KMS-11 (cell line): Measurements from ENCODE around the gene CDC5L.

ENCODE experiments used
- H2AFZ ChIP-seq: fragments of 200-600 bp; sonication (generic); 2 replicates; pipeline ENCODE4 v1.6.1; 2016; ENCODE audit warnings: antibody characterized with exemption, mixed run types, low read depth
- H3K27ac ChIP-seq: fragments of 200-600 bp; sonication (generic); 2 replicates; pipeline ENCODE4 v1.6.1; 2016; ENCODE audit warnings: mild to moderate bottlenecking, mixed run types
- H3K27me3 ChIP-seq: fragments of 200-600 bp; sonication (generic); 2 replicates; pipeline ENCODE4 v1.6.1; 2017; ENCODE audit warnings: mild to moderate bottlenecking, low read depth, mixed run types, moderate library complexity; ENCODE audit not compliant: insufficient read depth
- H3K36me3 ChIP-seq: fragments of 200-600 bp; sonication (generic); 2 replicates; pipeline ENCODE4 v1.6.1; 2017; ENCODE audit warnings: mild to moderate bottlenecking, mixed run types; ENCODE audit not compliant: insufficient read depth
- H3K4me1 ChIP-seq: fragments of 200-600 bp; sonication (generic); 2 replicates; pipeline ENCODE4 v1.6.1; 2016; ENCODE audit warnings: mild to moderate bottlenecking, low read depth, mixed run types; ENCODE audit not compliant: poor library complexity, severe bottlenecking
- H3K4me2 ChIP-seq: fragments of 200-600 bp; sonication (generic); 2 replicates; pipeline ENCODE4 v1.7.0; 2016; ENCODE audit warnings: mild to moderate bottlenecking, mixed run types
- H3K4me3 ChIP-seq: fragments of 200-600 bp; sonication (generic); IDR thresholded peaks from 2 replicates; pipeline ENCODE4 v1.6.1; 2017; ENCODE audit warnings: low read depth, low read length, mixed read lengths; ENCODE audit not compliant: insufficient read depth
- H3K79me2 ChIP-seq: fragments of 200-600 bp; sonication (generic); 2 replicates; pipeline ENCODE4 v1.6.1; 2016; ENCODE audit warnings: low read depth, mixed run types; ENCODE audit not compliant: insufficient read depth
- H3K9ac ChIP-seq: fragments of 200-600 bp; sonication (generic); 2 replicates; pipeline ENCODE4 v1.6.1; 2016; ENCODE audit warnings: mild to moderate bottlenecking, mixed run types
- H4K20me1 ChIP-seq: fragments of 200-600 bp; sonication (generic); 2 replicates; pipeline ENCODE4 v1.6.1; 2016; ENCODE audit warnings: mild to moderate bottlenecking, mixed run types; ENCODE audit not compliant: insufficient read depth
- CTCF ChIP-seq: fragments of 200-600 bp; sonication (generic); conservative IDR thresholded peaks from 2 replicates; pipeline ENCODE4 v1.6.1; 2017; ENCODE audit warnings: low read depth, mild to moderate bottlenecking, antibody characterized with exemption, low read length, moderate library complexity, mixed read lengths

CDC5L gene

GRCh38 chr6:44375071-44375470 is 12.4 kb upstream of the CDC5L start:
- H2AFZ ChIP-seq = no peak overlapping the region
- H3K4me3 ChIP-seq = no peak overlapping the region
- no peak overlapping the region for H3K27ac ChIP-seq
- H3K36me3 ChIP-seq = no peaks in the 10 kb centered on the region
- H3K27me3 ChIP-seq = no peaks in the 10 kb centered on the region
- no peak for TF ChIP-seq CTCF
- H3K4me2 ChIP-seq = no peak overlapping the region
- H3K4me1 ChIP-seq = peaks cover 5% of the 10 kb centered on the region
- H4K20me1 ChIP-seq = no peaks in the 10 kb centered on the region
- no peaks in the 10 kb centered on the region for H3K79me2 ChIP-seq
- H3K9ac ChIP-seq = no peak overlapping the region

- Histone ChIP-seq H3K4me3 (no peak overlapping the region), H3K27me3 (no peaks in the 10 kb centered on the region), H3K4me2 (no peak overlapping the region), H4K20me1 (no peaks in the 10 kb centered on the region), H3K79me2 (no peaks in the 10 kb centered on the region), H3K27ac (no peak overlapping the region), H3K36me3 (no peaks in the 10 kb centered on the region), H3K9ac (no peak overlapping the region), H3K4me1 (peaks cover 5% of the 10 kb centered on the region), H2AFZ (no peak overlapping the region)
- TF ChIP-seq CTCF = no peak
These were observed 10.0 kb upstream of the CDC5L start for GRCh38 chr6:44377484-44377883.

- Histone ChIP-seq H3K4me1 (peaks cover under 1% of the 10 kb centered on the region), H3K4me3 (no peak overlapping the region), H3K27ac (no peak overlapping the region), H2AFZ (no peak overlapping the region), H3K9ac (no peak overlapping the region), H3K4me2 (no peak overlapping the region), H3K79me2 (no peaks in the 10 kb centered on the region), H4K20me1 (no peaks in the 10 kb centered on the region), H3K27me3 (no peaks in the 10 kb centered on the region), H3K36me3 (no peaks in the 10 kb centered on the region)
- no peak for TF ChIP-seq CTCF
These were observed 9.5 kb upstream of the CDC5L start for GRCh38 chr6:44377971-44378370.

GRCh38 chr6:44381739-44382138 is 5.8 kb upstream of the CDC5L start:
- Histone ChIP-seq H3K9ac (no peak overlapping the region), H3K4me3 (no peak overlapping the region), H4K20me1 (no peaks in the 10 kb centered on the region), H3K79me2 (no peaks in the 10 kb centered on the region), H3K4me1 (peaks cover 6% of the 10 kb centered on the region), H3K36me3 (no peaks in the 10 kb centered on the region), H3K27ac (no peak overlapping the region), H3K27me3 (no peaks in the 10 kb centered on the region), H3K4me2 (no peak overlapping the region), H2AFZ (no peak overlapping the region)
- no peak for TF ChIP-seq CTCF
